DMS53 treated with DMSO at 0.1 percent for 48 hours (cell line): Measurements from ENCODE around the gene TRAF2.

ENCODE experiments used
- DNase-seq: peaks from one replicate; lab custom pipeline; 2025; ENCODE audit not compliant: unreplicated experiment; lab: John Stamatoyannopoulos, UW

The TRAF2 gene

GRCh38 chr9:136930014-136930413 lies 43.7 kb downstream of the TRAF2 start:
- no peak for DNase-seq

GRCh38 chr9:136931611-136932130 lies 45.4 kb downstream of the TRAF2 start:
- DNase-seq, result no peak

- DNase-seq, result no peak
Measured at GRCh38 chr9:136934277-136934676, 48.0 kb downstream of the TRAF2 start.

GRCh38 chr9:136935651-136936050 lies 49.3 kb downstream of the TRAF2 start:
- no peak for DNase-seq

GRCh38 chr9:136936645-136937170 lies 50.4 kb downstream of the TRAF2 start:
- DNase-seq, result no peak

- no peak for DNase-seq
Measured at GRCh38 chr9:136937186-136938001, 51.1 kb downstream of the TRAF2 start.

- DNase-seq, result no peak
Measured at GRCh38 chr9:136939431-136939995, 53.2 kb downstream of the TRAF2 start.

- DNase-seq, result no peak
Measured at GRCh38 chr9:136939996-136940525, 53.7 kb downstream of the TRAF2 start.

- DNase-seq, result no peak
Measured at GRCh38 chr9:136940526-136941230, 54.4 kb downstream of the TRAF2 start.

- DNase-seq, result no peak
Measured at GRCh38 chr9:136941231-136942111, 55.2 kb downstream of the TRAF2 start.

GRCh38 chr9:136942112-136942880 lies 56.0 kb downstream of the TRAF2 start:
- DNase-seq, result no peak

- DNase-seq, result no peak
Measured at GRCh38 chr9:136942881-136943230, 56.5 kb downstream of the TRAF2 start.

- no peak for DNase-seq
Measured at GRCh38 chr9:136943291-136944211, 57.2 kb downstream of the TRAF2 start.

GRCh38 chr9:136944212-136944518 lies 57.8 kb downstream of the TRAF2 start:
- peak; percentile 18 for DNase-seq

- DNase-seq, result peak; percentile 86
Measured at GRCh38 chr9:136944519-136945332, 58.4 kb downstream of the TRAF2 start, which contains the start of the genes C8G and FBXW5. Gene C8G (plus strand): TSS chr9:136945243. CDS start chr9:136945321, 78 bp downstream. Gene FBXW5 (minus strand): TSS chr9:136944738. CDS start chr9:136944083, 655 bp downstream.

- no peak for DNase-seq
Measured at GRCh38 chr9:136945333-136946227, 59.3 kb downstream of the TRAF2 start.
